ENCODE results near the gene HAT1.

DNA sequence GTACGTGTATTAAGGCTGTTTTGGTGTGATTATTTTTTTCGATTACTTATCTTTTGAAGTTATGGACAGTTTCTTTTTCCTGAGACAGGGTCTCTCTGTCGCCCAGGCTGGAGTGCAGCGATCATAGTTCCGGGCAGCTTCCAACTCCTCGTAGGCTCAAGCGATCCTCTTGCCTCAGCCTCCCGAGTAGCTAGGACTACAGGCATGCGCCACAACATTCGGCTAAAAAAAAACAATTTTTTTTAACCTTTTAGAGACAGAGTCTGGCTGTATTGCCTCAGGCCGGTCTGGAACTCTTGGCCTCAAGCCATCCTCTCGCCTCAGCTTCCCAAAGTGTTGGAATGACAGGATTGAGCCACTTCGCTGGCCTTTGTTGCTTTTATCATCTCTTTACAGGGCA, 945 bp downstream of the HAT1 start:
- TF ChIP-seq, protein P1, sequence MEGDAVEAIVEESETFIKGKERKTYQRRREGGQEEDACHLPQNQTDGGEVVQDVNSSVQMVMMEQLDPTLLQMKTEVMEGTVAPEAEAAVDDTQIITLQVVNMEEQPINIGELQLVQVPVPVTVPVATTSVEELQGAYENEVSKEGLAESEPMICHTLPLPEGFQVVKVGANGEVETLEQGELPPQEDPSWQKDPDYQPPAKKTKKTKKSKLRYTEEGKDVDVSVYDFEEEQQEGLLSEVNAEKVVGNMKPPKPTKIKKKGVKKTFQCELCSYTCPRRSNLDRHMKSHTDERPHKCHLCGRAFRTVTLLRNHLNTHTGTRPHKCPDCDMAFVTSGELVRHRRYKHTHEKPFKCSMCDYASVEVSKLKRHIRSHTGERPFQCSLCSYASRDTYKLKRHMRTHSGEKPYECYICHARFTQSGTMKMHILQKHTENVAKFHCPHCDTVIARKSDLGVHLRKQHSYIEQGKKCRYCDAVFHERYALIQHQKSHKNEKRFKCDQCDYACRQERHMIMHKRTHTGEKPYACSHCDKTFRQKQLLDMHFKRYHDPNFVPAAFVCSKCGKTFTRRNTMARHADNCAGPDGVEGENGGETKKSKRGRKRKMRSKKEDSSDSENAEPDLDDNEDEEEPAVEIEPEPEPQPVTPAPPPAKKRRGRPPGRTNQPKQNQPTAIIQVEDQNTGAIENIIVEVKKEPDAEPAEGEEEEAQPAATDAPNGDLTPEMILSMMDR (IDR thresholded peaks at IDR 0.05), result no peak
- no peak for TF ChIP-seq POLR2A (IDR thresholded peaks at IDR 0.05)
- TF ChIP-seq EP300 (IDR thresholded peaks at IDR 0.05), result no peak
